ENCODE measurements around the gene DOCK10.

Gene DOCK10

DNA sequence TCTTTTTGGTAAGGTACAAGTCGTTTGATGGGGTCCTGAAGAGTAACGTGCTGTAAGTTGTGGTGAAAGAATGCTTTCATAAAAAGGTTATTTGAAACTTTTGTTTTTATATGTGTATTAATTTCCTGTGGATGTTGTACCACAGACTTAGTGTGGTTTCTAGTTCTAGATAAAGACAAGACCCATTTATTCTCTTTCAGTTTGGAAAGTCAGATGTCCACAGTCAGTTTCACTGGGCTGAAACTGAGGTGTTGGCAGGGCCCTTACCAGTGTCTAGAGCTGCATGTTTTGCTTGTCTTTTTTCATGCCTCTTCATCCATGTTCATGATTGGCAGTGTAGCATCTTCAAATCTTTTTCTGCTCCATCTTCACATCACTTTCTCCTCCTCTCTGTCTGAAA lies 22.1 kb upstream of the DOCK10 start:
- no peak overlapping the region for H2AFZ ChIP-seq (ENCODE audit: low read length)
- no peak overlapping the region for H3K4me2 ChIP-seq (ENCODE audit: insufficient read depth, low read length, poor library complexity, severe bottlenecking)
- peaks cover 0 to 6% of the 10 kb centered on the region in 2 donors for H3K9me3 ChIP-seq (replicated peaks in 1 of 2; ENCODE audit: control insufficient read depth in 2 of 2, insufficient read depth in 1 of 2, low read depth in 1 of 2, low read length in 2 of 2)
- H3K14ac ChIP-seq (ENCODE audit: low read length), result no peak overlapping the region
- no peak overlapping the region for H2BK120ac ChIP-seq (ENCODE audit: low read depth, low read length)
- no peak overlapping the region for H3K27ac ChIP-seq (replicated peaks; ENCODE audit: low read length)
- no peak overlapping the region for H2AK5ac ChIP-seq (ENCODE audit: low read depth, low read length)
- H2BK12ac ChIP-seq (ENCODE audit: low read length), result no peak overlapping the region
- H3K36me3 ChIP-seq (replicated peaks in 1 of 2; ENCODE audit: control insufficient read depth in 2 of 2, insufficient read depth in 2 of 2, low read length in 2 of 2), result no peaks in the 10 kb centered on the region
- H2BK5ac ChIP-seq (ENCODE audit: low read length), result no peak overlapping the region
- H4K8ac ChIP-seq (ENCODE audit: low read depth, low read length), result no peak overlapping the region
- H3K9ac ChIP-seq (ENCODE audit: low read depth, low read length, poor library complexity), result no peak overlapping the region
- no peaks in the 10 kb centered on the region for H3K27me3 ChIP-seq (ENCODE audit: control insufficient read depth in 3 of 3, insufficient read depth in 3 of 3, low read depth in 1 of 3, low read length in 3 of 3)
- WGBS, 2 donors (ENCODE audit: extremely low coverage in 2 of 2, insufficient read length in 2 of 2, insufficient replicate concordance in 1 of 2), result no CpG with 5 or more reads among the region's 2 CpGs
- no peak overlapping the region for H4K91ac ChIP-seq (ENCODE audit: low read depth, low read length, poor library complexity)
- no peak overlapping the region for H3K18ac ChIP-seq (ENCODE audit: low read length)
- no peak overlapping the region for H2BK15ac ChIP-seq (ENCODE audit: low read length)
- no peak for DNase-seq (ENCODE audit: low spot score)
- H3K23ac ChIP-seq (ENCODE audit: low read depth, low read length, poor library complexity), result no peak overlapping the region
- no peaks in the 10 kb centered on the region for H3K4me1 ChIP-seq (ENCODE audit: control insufficient read depth in 2 of 2, insufficient read depth in 1 of 2, low read depth in 1 of 2, low read length in 2 of 2)
- no peak overlapping the region for H3K4me3 ChIP-seq (ENCODE audit: low read length in 2 of 2)
- no peaks in the 10 kb centered on the region for H3K79me1 ChIP-seq (ENCODE audit: low read depth, low read length)
- H3K4ac ChIP-seq (ENCODE audit: low read length), result no peak overlapping the region

DNA sequence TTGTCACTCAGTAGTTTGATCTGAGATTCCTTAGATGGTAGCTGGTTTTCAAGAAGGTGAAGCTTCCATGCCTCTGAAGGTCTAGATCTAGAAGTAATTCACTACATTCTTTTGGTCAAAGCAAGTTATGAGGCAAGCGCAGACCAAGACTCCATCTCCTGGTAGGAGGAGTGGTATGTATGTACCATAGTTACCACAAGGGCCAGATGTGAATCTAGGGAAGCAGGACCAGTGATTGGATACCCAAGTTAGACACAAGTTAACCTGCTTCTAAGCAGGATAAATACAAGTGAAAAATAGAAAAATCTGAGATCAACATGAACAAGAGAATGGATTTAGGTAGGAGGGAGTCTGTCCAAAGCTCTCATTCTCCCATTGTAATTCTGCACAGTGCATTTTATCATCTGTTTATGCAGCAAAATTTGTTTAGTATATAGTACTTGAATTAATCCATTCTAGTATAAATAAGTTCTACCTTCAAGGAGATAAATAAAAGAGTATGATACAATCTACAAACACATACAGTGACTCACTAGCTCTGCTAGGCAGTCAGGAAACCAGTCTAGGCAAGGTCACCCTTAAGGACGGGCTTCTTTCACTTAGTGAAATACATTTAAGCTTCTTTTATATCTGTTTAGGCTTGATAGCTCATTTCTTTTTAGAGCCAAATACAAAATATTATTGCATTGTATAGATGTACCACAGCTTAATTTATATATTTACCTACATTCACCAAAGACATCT lies 14.2 kb upstream of the DOCK10 start:
- Histone ChIP-seq H2AFZ (ENCODE audit: low read length) (no peak overlapping the region), H4K91ac (ENCODE audit: low read depth, low read length, poor library complexity) (no peak overlapping the region), H3K14ac (ENCODE audit: low read length) (no peak overlapping the region), H2BK5ac (ENCODE audit: low read length) (no peak overlapping the region), H2AK5ac (ENCODE audit: low read depth, low read length) (no peak overlapping the region), H3K18ac (ENCODE audit: low read length) (no peak overlapping the region), H3K9me3 (replicated peaks in 1 of 2; ENCODE audit: control insufficient read depth in 2 of 2, insufficient read depth in 1 of 2, low read depth in 1 of 2, low read length in 2 of 2) (no peaks in the 10 kb centered on the region), H3K4me1 (ENCODE audit: control insufficient read depth in 2 of 2, insufficient read depth in 1 of 2, low read depth in 1 of 2, low read length in 2 of 2) (no peaks in the 10 kb centered on the region), H2BK12ac (ENCODE audit: low read length) (no peak overlapping the region), H3K23ac (ENCODE audit: low read depth, low read length, poor library complexity) (no peak overlapping the region), H3K4ac (ENCODE audit: low read length) (no peak overlapping the region), H3K4me2 (ENCODE audit: insufficient read depth, low read length, poor library complexity, severe bottlenecking) (no peak overlapping the region), H4K8ac (ENCODE audit: low read depth, low read length) (no peak overlapping the region), H3K79me1 (ENCODE audit: low read depth, low read length) (no peaks in the 10 kb centered on the region), H3K4me3 (ENCODE audit: low read length in 2 of 2) (no peak overlapping the region), H3K27ac (replicated peaks; ENCODE audit: low read length) (no peak overlapping the region), H3K36me3 (replicated peaks in 1 of 2; ENCODE audit: control insufficient read depth in 2 of 2, insufficient read depth in 2 of 2, low read length in 2 of 2) (no peaks in the 10 kb centered on the region), H3K27me3 (ENCODE audit: control insufficient read depth in 3 of 3, insufficient read depth in 3 of 3, low read depth in 1 of 3, low read length in 3 of 3) (no peaks in the 10 kb centered on the region), H2BK15ac (ENCODE audit: low read length) (no peak overlapping the region), H3K9ac (ENCODE audit: low read depth, low read length, poor library complexity) (no peak overlapping the region), H2BK120ac (ENCODE audit: low read depth, low read length) (no peak overlapping the region)
- DNase-seq (ENCODE audit: low spot score), result no peak
- no CpG with 5 or more reads among the region's 2 CpGs for WGBS, 2 donors (ENCODE audit: extremely low coverage in 2 of 2, insufficient read length in 2 of 2, insufficient replicate concordance in 1 of 2)

DNA sequence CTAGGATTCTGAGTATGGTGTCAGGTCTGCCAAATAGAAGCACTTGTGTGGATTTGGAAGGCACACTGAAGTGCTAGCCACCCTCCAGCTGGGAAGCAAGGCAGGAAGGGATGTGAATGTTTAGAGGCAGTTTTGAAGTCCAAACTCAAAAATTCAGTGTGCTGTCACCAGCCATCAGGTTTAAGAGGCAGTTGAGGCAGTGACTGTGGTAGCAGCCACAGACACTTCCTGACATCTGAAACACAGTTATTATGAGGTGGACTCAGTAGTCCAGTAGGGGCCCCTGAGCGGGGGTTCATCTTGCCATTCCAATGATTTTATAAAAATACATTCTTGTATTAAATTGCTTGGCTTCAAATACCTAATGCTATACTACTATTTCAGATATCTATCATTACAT lies 13.4 kb upstream of the DOCK10 start:
- Histone ChIP-seq H3K27ac (replicated peaks; ENCODE audit: low read length) (no peak overlapping the region), H3K79me1 (ENCODE audit: low read depth, low read length) (no peaks in the 10 kb centered on the region), H3K4ac (ENCODE audit: low read length) (no peak overlapping the region), H2BK15ac (ENCODE audit: low read length) (no peak overlapping the region), H3K9ac (ENCODE audit: low read depth, low read length, poor library complexity) (no peak overlapping the region), H3K4me1 (ENCODE audit: control insufficient read depth in 2 of 2, insufficient read depth in 1 of 2, low read depth in 1 of 2, low read length in 2 of 2) (no peaks in the 10 kb centered on the region), H3K18ac (ENCODE audit: low read length) (no peak overlapping the region), H3K27me3 (ENCODE audit: control insufficient read depth in 3 of 3, insufficient read depth in 3 of 3, low read depth in 1 of 3, low read length in 3 of 3) (no peaks in the 10 kb centered on the region), H4K8ac (ENCODE audit: low read depth, low read length) (no peak overlapping the region), H2BK5ac (ENCODE audit: low read length) (no peak overlapping the region), H4K91ac (ENCODE audit: low read depth, low read length, poor library complexity) (no peak overlapping the region), H3K23ac (ENCODE audit: low read depth, low read length, poor library complexity) (no peak overlapping the region), H2BK120ac (ENCODE audit: low read depth, low read length) (no peak overlapping the region), H3K14ac (ENCODE audit: low read length) (no peak overlapping the region), H2AK5ac (ENCODE audit: low read depth, low read length) (no peak overlapping the region), H2AFZ (ENCODE audit: low read length) (no peak overlapping the region), H3K4me3 (ENCODE audit: low read length in 2 of 2) (no peak overlapping the region), H3K4me2 (ENCODE audit: insufficient read depth, low read length, poor library complexity, severe bottlenecking) (no peak overlapping the region), H3K36me3 (replicated peaks in 1 of 2; ENCODE audit: control insufficient read depth in 2 of 2, insufficient read depth in 2 of 2, low read length in 2 of 2) (no peaks in the 10 kb centered on the region), H2BK12ac (ENCODE audit: low read length) (no peak overlapping the region), H3K9me3 (replicated peaks in 1 of 2; ENCODE audit: control insufficient read depth in 2 of 2, insufficient read depth in 1 of 2, low read depth in 1 of 2, low read length in 2 of 2) (no peaks in the 10 kb centered on the region)
- no CpG with 5 or more reads among the region's 1 CpG for WGBS, 2 donors (ENCODE audit: extremely low coverage in 2 of 2, insufficient read length in 2 of 2, insufficient replicate concordance in 1 of 2)
- no peak for DNase-seq (ENCODE audit: low spot score)

DNA sequence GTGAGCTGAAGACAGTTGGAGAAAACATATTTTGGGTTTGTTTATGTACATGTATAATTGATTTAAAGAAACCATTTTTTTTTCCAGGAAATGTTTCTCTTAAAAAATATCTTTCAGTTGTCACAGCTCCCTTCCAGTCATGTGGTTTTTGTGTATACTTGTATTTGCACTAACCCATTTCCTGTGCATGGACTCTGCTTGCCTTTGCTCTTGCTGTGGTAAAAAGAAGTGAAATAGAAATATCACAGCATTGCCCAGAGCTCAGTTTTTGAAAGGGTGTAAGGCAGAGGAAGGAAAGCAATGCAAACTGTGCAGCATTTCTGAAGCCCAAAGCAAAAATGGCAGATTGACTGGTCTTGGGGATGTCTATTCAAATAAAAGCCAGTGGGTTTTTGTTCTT lies 10.4 kb upstream of the DOCK10 start:
- no peak overlapping the region for H3K14ac ChIP-seq (ENCODE audit: low read length)
- no peak overlapping the region for H2BK15ac ChIP-seq (ENCODE audit: low read length)
- H3K4me2 ChIP-seq (ENCODE audit: insufficient read depth, low read length, poor library complexity, severe bottlenecking), result no peak overlapping the region
- no peak overlapping the region for H3K23ac ChIP-seq (ENCODE audit: low read depth, low read length, poor library complexity)
- H2AK5ac ChIP-seq (ENCODE audit: low read depth, low read length), result no peak overlapping the region
- no peaks in the 10 kb centered on the region for H3K9me3 ChIP-seq (replicated peaks in 1 of 2; ENCODE audit: control insufficient read depth in 2 of 2, insufficient read depth in 1 of 2, low read depth in 1 of 2, low read length in 2 of 2)
- no peak overlapping the region for H3K4ac ChIP-seq (ENCODE audit: low read length)
- DNase-seq (ENCODE audit: low spot score), result no peak
- no peak overlapping the region for H3K27ac ChIP-seq (replicated peaks; ENCODE audit: low read length)
- no peaks in the 10 kb centered on the region for H3K79me1 ChIP-seq (ENCODE audit: low read depth, low read length)
- H2BK12ac ChIP-seq (ENCODE audit: low read length), result no peak overlapping the region
- H3K18ac ChIP-seq (ENCODE audit: low read length), result no peak overlapping the region
- H4K91ac ChIP-seq (ENCODE audit: low read depth, low read length, poor library complexity), result no peak overlapping the region
- no peak overlapping the region for H2AFZ ChIP-seq (ENCODE audit: low read length)
- H3K4me1 ChIP-seq (ENCODE audit: control insufficient read depth in 2 of 2, insufficient read depth in 1 of 2, low read depth in 1 of 2, low read length in 2 of 2), result no peaks in the 10 kb centered on the region
- no peaks in the 10 kb centered on the region for H3K36me3 ChIP-seq (replicated peaks in 1 of 2; ENCODE audit: control insufficient read depth in 2 of 2, insufficient read depth in 2 of 2, low read length in 2 of 2)
- H3K27me3 ChIP-seq (ENCODE audit: control insufficient read depth in 3 of 3, insufficient read depth in 3 of 3, low read depth in 1 of 3, low read length in 3 of 3), result no peaks in the 10 kb centered on the region
- no peak overlapping the region for H3K4me3 ChIP-seq (ENCODE audit: low read length in 2 of 2)
- H2BK5ac ChIP-seq (ENCODE audit: low read length), result no peak overlapping the region
- no peak overlapping the region for H3K9ac ChIP-seq (ENCODE audit: low read depth, low read length, poor library complexity)
- no peak overlapping the region for H2BK120ac ChIP-seq (ENCODE audit: low read depth, low read length)
- no peak overlapping the region for H4K8ac ChIP-seq (ENCODE audit: low read depth, low read length)

All from neuronal stem cell (in vitro differentiated cells).